Activated naive CD4-positive, alpha-beta T cell treated with anti-CD3 and anti-CD28 coated beads, Interleukin-2, amount 50 U/mL, for 72 hours (primary cell): ENCODE measurements around the gene MYOC. TPM values are rescaled to one million over a fixed set of nuclear protein-coding genes. Genes with fewer than 3 reads are reported as not detected.

Experiments used
- ATAC-seq, 2 donors: fragments of 150-1000 bp; cut with Tn5 transposase; 2 replicates each; pipeline ENCODE4 v1.10.0; 2021; ENCODE audit warnings: mild to moderate bottlenecking in 2 of 2, moderate library complexity in 2 of 2
- DNase-seq, 2 donors: peaks; one replicate each; pipeline ENCODE4 v3.0.0; 2021 to 2022; ENCODE audit warnings: low spot score in 2 of 2
- H3K27ac Mint-ChIP-seq, 2 donors: one replicate each; pipeline ENCODE4 v1.8.0; 2022; ENCODE audit warnings: mild to moderate bottlenecking in 2 of 2, mixed read lengths in 2 of 2
- H3K36me3 Mint-ChIP-seq, 2 donors: one replicate each; pipeline ENCODE4 v1.8.0; 2022; ENCODE audit warnings: mixed read lengths in 2 of 2
- H3K9me3 Mint-ChIP-seq, 2 donors: one replicate each; pipeline ENCODE4 v1.8.0; 2022; ENCODE audit warnings: mixed read lengths in 2 of 2
- total RNA-seq, 2 donors: library from RNA; stranded (reverse); gene quantifications; one replicate each; pipeline ENCODE4 v1.2.3, GENCODE V29; 2022

Gene MYOC
- total RNA-seq, 2 donors from 2014 or later = not detected

DNA sequence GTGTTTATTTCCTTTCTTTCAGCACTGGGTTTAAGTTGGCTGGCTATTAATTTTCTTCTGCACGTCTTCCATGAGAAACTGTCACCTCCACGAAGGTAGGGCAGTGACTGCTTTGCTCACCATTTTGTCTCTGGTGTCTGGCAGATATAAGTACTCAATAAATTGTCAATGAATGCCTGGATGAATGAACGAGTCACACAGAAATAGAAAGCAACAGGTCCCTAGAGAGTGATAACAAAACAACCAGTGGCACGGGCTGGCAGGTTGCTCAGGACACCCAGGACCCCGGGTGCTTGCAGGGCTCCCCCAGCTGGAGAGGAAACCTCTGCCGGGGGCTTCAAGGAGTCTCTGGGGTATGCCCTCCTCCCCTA is 3.2 kb upstream of the MYOC start:
- Mint-ChIP-seq H3K36me3 (no peaks in the 10 kb centered on the region), H3K9me3 (no peaks in the 10 kb centered on the region), H3K27ac (peak overlapping the region in 1 of 2 donors; percentile 58)
- DNase-seq (no peak), ATAC-seq (peak; percentile 11 to 46)

- Mint-ChIP-seq H3K9me3 (no peaks in the 10 kb centered on the region), H3K27ac (peak overlapping the region in 1 of 2 donors; percentile 58), H3K36me3 (no peaks in the 10 kb centered on the region)
- peak; percentile 64 to 84 for DNase-seq
- ATAC-seq = peak; percentile 88 to 91
These were observed 2.7 kb upstream of the MYOC start for GRCh38 chr1:171654942-171655745.

- Mint-ChIP-seq H3K36me3 (no peaks in the 10 kb centered on the region), H3K27ac (peak overlapping the region in 1 of 2 donors; percentile 58), H3K9me3 (no peaks in the 10 kb centered on the region)
- ATAC-seq = no peak
- DNase-seq = no peak
These were observed 1.9 kb upstream of the MYOC start for GRCh38 chr1:171654201-171654941.

- ATAC-seq (no peak), DNase-seq (no peak)
- H3K27ac Mint-ChIP-seq = no peak overlapping the region
- no peaks in the 10 kb centered on the region for H3K9me3 Mint-ChIP-seq
- H3K36me3 Mint-ChIP-seq = no peaks in the 10 kb centered on the region
These were observed 1.3 kb upstream of the MYOC start for GRCh38 chr1:171653796-171654195.

- Mint-ChIP-seq H3K9me3 (no peaks in the 10 kb centered on the region), H3K27ac (no peak overlapping the region), H3K36me3 (no peaks in the 10 kb centered on the region)
- ATAC-seq = no peak
- no peak for DNase-seq
These were observed 6.3 kb downstream of the MYOC start for GRCh38 chr1:171646249-171646560.

GRCh38 chr1:171645553-171646248 is 6.8 kb downstream of the MYOC start:
- DNase-seq (no peak), ATAC-seq (no peak)
- Mint-ChIP-seq H3K36me3 (no peaks in the 10 kb centered on the region), H3K9me3 (no peaks in the 10 kb centered on the region), H3K27ac (no peak overlapping the region)

DNA sequence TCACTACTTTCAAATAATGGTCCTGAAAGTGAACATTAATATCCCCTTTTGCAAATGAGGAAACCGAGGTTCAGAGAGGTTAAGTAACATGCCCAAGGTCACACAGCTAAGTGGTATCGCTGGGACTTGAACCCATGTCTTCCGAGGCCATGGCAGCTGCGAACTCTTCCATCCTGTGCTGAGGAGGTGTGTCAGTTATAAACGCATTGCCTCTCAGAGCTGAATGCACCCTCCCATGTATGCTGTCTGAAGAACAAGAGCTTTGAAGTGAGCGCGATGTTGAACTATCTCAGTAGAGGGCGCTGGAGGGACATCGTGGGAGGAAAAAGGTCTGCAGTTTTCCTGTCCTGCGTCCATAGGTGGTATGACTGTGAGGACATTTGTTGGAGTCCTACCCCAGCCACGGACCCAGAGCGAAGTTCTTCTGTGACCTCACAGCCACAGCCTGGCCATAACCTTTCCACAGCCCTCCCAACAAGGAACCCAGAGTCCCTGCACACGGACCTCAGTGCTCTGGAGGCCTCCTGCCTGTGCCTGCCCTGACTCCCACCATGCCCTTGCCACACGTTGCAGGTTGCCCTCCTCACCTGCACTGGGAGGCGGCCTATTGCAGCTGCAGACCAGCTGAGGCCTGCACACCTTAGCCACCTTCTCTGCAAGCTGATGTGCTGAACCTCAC is 7.5 kb downstream of the MYOC start:
- ATAC-seq (peak; percentile 88 to 90), DNase-seq (peak; percentile 61 to 76)
- Mint-ChIP-seq H3K9me3 (no peaks in the 10 kb centered on the region), H3K36me3 (no peaks in the 10 kb centered on the region), H3K27ac (no peak overlapping the region)

- Mint-ChIP-seq H3K27ac (no peak overlapping the region), H3K9me3 (no peaks in the 10 kb centered on the region), H3K36me3 (no peaks in the 10 kb centered on the region)
- ATAC-seq = no peak
- DNase-seq = no peak
These were observed 9.3 kb downstream of the MYOC start for GRCh38 chr1:171643156-171643555.

DNA sequence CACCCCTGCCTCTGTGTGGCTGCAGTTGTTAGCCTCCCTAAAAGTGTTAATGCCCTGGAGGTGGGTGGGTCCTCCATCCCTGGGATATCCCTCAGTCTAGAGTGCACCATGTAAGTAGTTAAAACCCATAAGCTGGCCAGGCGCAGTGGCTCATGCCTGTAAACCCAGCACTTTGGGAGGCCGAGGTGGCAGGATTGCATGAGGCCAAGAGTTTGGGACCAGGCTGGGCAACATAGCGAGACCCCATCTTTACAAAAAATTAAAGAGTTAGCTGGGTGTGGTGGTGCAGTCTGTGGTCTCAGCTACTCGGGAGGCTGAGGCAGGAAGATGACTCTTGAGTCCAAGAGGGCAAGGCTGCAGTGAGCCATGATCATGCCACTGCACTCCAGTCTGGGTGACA is 10.3 kb downstream of the MYOC start:
- ATAC-seq = no peak
- no peak for DNase-seq
- H3K9me3 Mint-ChIP-seq = no peaks in the 10 kb centered on the region
- H3K36me3 Mint-ChIP-seq = no peaks in the 10 kb centered on the region
- no peak overlapping the region for H3K27ac Mint-ChIP-seq

- DNase-seq = no peak
- H3K36me3 Mint-ChIP-seq = no peaks in the 10 kb centered on the region
- no peak overlapping the region for H3K27ac Mint-ChIP-seq
- H3K9me3 Mint-ChIP-seq = no peaks in the 10 kb centered on the region
- ATAC-seq = no peak
These were observed 11.2 kb downstream of the MYOC start for GRCh38 chr1:171641076-171641864.

GRCh38 chr1:171640225-171640624 is 12.3 kb downstream of the MYOC start:
- H3K9me3 Mint-ChIP-seq = no peaks in the 10 kb centered on the region
- no peaks in the 10 kb centered on the region for H3K36me3 Mint-ChIP-seq
- ATAC-seq (no peak), DNase-seq (no peak)
- no peak overlapping the region for H3K27ac Mint-ChIP-seq

DNA sequence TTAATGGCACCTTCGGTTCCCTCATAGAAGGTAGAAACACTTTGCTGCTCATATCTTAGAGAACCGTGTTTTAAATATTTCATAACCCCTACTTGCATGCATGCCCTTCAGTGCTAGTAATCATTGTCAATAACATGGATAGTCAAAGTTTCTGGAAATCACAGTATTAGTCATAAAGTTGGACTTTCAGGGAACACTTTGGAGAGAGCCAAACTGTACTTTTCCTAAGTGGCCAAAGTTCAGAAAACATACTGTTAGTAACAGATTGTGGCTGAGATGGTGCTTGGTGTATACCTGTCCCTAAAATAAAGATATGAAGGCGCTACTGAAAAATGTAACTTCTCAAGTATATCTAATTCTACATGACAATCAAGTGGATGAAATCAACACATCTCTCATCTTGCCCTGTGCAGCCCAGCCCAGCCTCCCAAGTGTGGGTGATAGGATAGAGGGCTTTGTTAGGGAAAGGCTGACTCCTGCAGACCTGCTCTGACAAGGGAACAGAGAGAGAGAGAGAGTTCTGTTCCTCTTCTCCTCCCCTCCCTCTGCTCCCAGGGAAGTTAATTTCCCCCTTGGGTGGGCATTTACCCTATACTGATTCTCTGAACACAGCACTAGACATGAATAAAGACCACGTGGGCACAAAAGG is 14.4 kb downstream of the MYOC start:
- no peak for DNase-seq
- no peaks in the 10 kb centered on the region for H3K9me3 Mint-ChIP-seq
- no peaks in the 10 kb centered on the region for H3K36me3 Mint-ChIP-seq
- no peak overlapping the region for H3K27ac Mint-ChIP-seq
- ATAC-seq = no peak

GRCh38 chr1:171636141-171636540 is 16.3 kb downstream of the MYOC start:
- no peaks in the 10 kb centered on the region for H3K36me3 Mint-ChIP-seq
- no peaks in the 10 kb centered on the region for H3K9me3 Mint-ChIP-seq
- no peak for ATAC-seq
- no peak overlapping the region for H3K27ac Mint-ChIP-seq
- no peak for DNase-seq

- H3K36me3 Mint-ChIP-seq = no peaks in the 10 kb centered on the region
- H3K9me3 Mint-ChIP-seq = no peaks in the 10 kb centered on the region
- H3K27ac Mint-ChIP-seq = no peak overlapping the region
- DNase-seq = no peak
- ATAC-seq = no peak
These were observed 16.8 kb downstream of the MYOC start for GRCh38 chr1:171635661-171636060.

GRCh38 chr1:171628225-171628624 is 24.3 kb downstream of the MYOC start:
- DNase-seq (no peak), ATAC-seq (no peak)
- Mint-ChIP-seq H3K36me3 (no peaks in the 10 kb centered on the region), H3K9me3 (no peaks in the 10 kb centered on the region), H3K27ac (no peak overlapping the region)

GRCh38 chr1:171627020-171627419 is 25.5 kb downstream of the MYOC start:
- Mint-ChIP-seq H3K36me3 (no peaks in the 10 kb centered on the region), H3K27ac (no peak overlapping the region), H3K9me3 (no peaks in the 10 kb centered on the region)
- no peak for DNase-seq
- ATAC-seq = no peak
